OCI-LY1 (cell line): ENCODE results near the gene EPM2A.

Experiments
- EZH2 ChIP-seq: fragments of 200-600 bp; sonication (generic), shearing (Covaris generic); IDR thresholded peaks from 2 replicates; pipeline ENCODE4 v1.8.0; 2017; ENCODE audit warnings: borderline replicate concordance, mixed run types, mild to moderate bottlenecking, antibody characterized with exemption, low read length, moderate library complexity, mixed read lengths
- TF ChIP-seq, protein P1 (sequence below): fragments of 200-600 bp; sonication (generic), shearing (Covaris generic); IDR thresholded peaks from 2 replicates; pipeline ENCODE4 v1.5.1; 2017; ENCODE audit warnings: mild to moderate bottlenecking, antibody characterized with exemption, low read length, moderate library complexity, mixed read lengths

DNA sequence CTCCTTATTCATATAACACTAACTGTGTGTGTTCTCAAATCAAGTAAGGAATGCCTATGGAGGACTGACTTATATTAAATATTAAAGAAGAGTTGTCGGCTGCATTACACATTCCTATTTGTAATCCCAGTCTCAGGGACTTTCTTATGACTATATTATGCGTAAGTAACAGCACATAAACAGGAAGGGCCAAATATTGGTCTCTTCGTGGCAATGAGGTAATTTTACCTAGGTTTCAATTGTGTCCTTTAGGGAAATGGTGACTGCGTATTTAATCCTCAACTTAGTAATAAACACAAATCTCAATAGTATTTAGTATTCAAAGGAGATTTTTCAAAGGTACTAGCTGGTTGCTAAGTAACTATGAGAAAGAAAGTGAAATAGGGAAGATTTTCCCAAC lies 22.8 kb upstream of the EPM2A start:
- TF ChIP-seq, protein P1, sequence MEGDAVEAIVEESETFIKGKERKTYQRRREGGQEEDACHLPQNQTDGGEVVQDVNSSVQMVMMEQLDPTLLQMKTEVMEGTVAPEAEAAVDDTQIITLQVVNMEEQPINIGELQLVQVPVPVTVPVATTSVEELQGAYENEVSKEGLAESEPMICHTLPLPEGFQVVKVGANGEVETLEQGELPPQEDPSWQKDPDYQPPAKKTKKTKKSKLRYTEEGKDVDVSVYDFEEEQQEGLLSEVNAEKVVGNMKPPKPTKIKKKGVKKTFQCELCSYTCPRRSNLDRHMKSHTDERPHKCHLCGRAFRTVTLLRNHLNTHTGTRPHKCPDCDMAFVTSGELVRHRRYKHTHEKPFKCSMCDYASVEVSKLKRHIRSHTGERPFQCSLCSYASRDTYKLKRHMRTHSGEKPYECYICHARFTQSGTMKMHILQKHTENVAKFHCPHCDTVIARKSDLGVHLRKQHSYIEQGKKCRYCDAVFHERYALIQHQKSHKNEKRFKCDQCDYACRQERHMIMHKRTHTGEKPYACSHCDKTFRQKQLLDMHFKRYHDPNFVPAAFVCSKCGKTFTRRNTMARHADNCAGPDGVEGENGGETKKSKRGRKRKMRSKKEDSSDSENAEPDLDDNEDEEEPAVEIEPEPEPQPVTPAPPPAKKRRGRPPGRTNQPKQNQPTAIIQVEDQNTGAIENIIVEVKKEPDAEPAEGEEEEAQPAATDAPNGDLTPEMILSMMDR, result no peak
- no peak for TF ChIP-seq EZH2
